IMR-90 (cell line): ENCODE data around the gene FALEC.

Source experiments
- BHLHE40 ChIP-seq: fragments of 150-350 bp; IDR thresholded peaks from 2 replicates; pipeline ENCODE4 v1.6.1; 2016; ENCODE audit warnings: mild to moderate bottlenecking, low read depth, low read length
- CEBPB ChIP-seq: IDR thresholded peaks from 2 replicates; pipeline ENCODE4 v1.6.1; 2012; ENCODE audit warnings: low read depth, low read length, improper control_type of control experiment
- FOS ChIP-seq: fragments of 150-350 bp; IDR thresholded peaks from 2 replicates; pipeline ENCODE4 v1.6.1; 2016; ENCODE audit warnings: low read depth, low read length
- MAFK ChIP-seq: IDR thresholded peaks from 2 replicates; pipeline ENCODE4 v1.6.1; 2012; ENCODE audit warnings: low read depth, low read length, improper control_type of control experiment
- NFE2L2 ChIP-seq: fragments of 150-350 bp; IDR thresholded peaks from 2 replicates; pipeline ENCODE4 v1.6.1; 2016; ENCODE audit warnings: low read depth, mild to moderate bottlenecking, low read length
- POLR2A ChIP-seq: IDR thresholded peaks from 2 replicates; pipeline ENCODE4 v1.6.1; 2012; ENCODE audit warnings: mild to moderate bottlenecking, low read depth, low read length
- RCOR1 ChIP-seq: IDR thresholded peaks from 2 replicates; pipeline ENCODE4 v1.6.1; 2012; ENCODE audit warnings: mild to moderate bottlenecking, low read length, improper control_type of control experiment; ENCODE audit not compliant: insufficient replicate concordance
- RFX5 ChIP-seq: IDR thresholded peaks from 2 replicates; pipeline ENCODE4 v1.8.0; 2012; ENCODE audit warnings: low read depth, mild to moderate bottlenecking, low read length, moderate library complexity
- TF ChIP-seq, protein P1 (sequence below): conservative IDR thresholded peaks from 2 replicates; pipeline ENCODE4 v1.5.1; 2012; ENCODE audit warnings: mild to moderate bottlenecking, low read depth, low read length, improper control_type of control experiment
- TF ChIP-seq, protein P2 (sequence below): fragments of 150-350 bp; IDR thresholded peaks from 2 replicates; pipeline ENCODE4 v1.6.1; 2016; ENCODE audit warnings: low read depth, mild to moderate bottlenecking, low read length, moderate library complexity, borderline replicate concordance
- TF ChIP-seq, protein P3 (sequence below): fragments of 150-350 bp; IDR thresholded peaks from 2 replicates; pipeline ENCODE4 v1.6.1; 2017; ENCODE audit warnings: mild to moderate bottlenecking, antibody characterized with exemption, low read length, low read depth

DNA sequence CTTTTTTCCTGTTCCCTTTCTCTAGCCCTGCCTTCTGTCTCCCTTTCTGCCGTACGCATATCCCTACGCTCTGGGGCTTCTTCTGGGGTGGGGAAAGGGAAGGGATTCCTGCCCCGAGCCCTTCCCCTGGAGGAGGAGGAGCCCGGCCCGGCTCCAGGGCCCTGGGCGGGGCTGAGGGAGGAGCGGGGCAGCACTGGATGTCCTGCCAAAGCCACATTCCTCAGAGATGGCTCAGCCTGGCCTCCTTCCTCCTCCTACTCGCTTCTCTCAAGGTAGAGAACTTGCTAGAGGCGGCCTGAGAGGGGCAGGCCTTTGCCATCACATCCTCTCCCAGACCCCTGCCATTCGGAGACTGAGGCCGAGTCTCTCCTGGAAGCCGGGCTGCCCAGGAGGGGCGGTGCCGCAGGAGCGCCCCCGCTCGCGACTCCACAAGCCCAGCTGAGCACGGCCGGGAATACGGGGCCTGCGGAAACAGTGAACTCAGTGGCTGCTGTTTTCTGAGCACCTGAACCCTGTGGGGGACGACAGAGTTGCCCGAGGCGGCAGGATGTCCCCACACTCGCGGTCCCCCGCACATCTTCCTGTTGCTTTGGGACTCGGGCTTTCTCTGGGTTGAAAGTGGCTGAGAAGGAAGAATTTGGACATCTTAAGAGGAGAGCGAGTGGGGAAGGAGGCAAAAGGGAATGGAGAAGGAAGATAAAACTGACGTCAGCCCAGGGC lies 45.9 kb downstream of the FALEC start:
- no peak for TF ChIP-seq NFE2L2
- TF ChIP-seq, protein P1, sequence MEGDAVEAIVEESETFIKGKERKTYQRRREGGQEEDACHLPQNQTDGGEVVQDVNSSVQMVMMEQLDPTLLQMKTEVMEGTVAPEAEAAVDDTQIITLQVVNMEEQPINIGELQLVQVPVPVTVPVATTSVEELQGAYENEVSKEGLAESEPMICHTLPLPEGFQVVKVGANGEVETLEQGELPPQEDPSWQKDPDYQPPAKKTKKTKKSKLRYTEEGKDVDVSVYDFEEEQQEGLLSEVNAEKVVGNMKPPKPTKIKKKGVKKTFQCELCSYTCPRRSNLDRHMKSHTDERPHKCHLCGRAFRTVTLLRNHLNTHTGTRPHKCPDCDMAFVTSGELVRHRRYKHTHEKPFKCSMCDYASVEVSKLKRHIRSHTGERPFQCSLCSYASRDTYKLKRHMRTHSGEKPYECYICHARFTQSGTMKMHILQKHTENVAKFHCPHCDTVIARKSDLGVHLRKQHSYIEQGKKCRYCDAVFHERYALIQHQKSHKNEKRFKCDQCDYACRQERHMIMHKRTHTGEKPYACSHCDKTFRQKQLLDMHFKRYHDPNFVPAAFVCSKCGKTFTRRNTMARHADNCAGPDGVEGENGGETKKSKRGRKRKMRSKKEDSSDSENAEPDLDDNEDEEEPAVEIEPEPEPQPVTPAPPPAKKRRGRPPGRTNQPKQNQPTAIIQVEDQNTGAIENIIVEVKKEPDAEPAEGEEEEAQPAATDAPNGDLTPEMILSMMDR, result peak; percentile 50
- peak; percentile 15 for TF ChIP-seq RCOR1
- no peak for TF ChIP-seq MAFK
- no peak for TF ChIP-seq RFX5
- TF ChIP-seq POLR2A, result peak; percentile 90
- peak; percentile 59; the same call in 1 of the 2 replicates for TF ChIP-seq FOS
- TF ChIP-seq CEBPB, result no peak
- TF ChIP-seq, protein P2, sequence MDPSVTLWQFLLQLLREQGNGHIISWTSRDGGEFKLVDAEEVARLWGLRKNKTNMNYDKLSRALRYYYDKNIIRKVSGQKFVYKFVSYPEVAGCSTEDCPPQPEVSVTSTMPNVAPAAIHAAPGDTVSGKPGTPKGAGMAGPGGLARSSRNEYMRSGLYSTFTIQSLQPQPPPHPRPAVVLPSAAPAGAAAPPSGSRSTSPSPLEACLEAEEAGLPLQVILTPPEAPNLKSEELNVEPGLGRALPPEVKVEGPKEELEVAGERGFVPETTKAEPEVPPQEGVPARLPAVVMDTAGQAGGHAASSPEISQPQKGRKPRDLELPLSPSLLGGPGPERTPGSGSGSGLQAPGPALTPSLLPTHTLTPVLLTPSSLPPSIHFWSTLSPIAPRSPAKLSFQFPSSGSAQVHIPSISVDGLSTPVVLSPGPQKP, result no peak
- no peak for TF ChIP-seq BHLHE40
- TF ChIP-seq, protein P3, sequence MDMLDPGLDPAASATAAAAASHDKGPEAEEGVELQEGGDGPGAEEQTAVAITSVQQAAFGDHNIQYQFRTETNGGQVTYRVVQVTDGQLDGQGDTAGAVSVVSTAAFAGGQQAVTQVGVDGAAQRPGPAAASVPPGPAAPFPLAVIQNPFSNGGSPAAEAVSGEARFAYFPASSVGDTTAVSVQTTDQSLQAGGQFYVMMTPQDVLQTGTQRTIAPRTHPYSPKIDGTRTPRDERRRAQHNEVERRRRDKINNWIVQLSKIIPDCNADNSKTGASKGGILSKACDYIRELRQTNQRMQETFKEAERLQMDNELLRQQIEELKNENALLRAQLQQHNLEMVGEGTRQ, result no peak
